ENCODE data around the gene ZNF281.

Gene ZNF281

GRCh38 chr1:200388791-200389190 is 21.0 kb downstream of the ZNF281 start:
- no peak for DNase-seq (ENCODE audit: low spot score)
- no peak for FAIRE-seq

GRCh38 chr1:200386416-200386815 is 23.4 kb downstream of the ZNF281 start:
- no peak for DNase-seq (ENCODE audit: low spot score)
- no peak for FAIRE-seq

GRCh38 chr1:200384818-200385390 is 24.9 kb downstream of the ZNF281 start:
- no peak for DNase-seq (ENCODE audit: low spot score)
- FAIRE-seq = no peak

GRCh38 chr1:200381256-200381984 is 28.4 kb downstream of the ZNF281 start:
- DNase-seq (ENCODE audit: low spot score) (no peak), FAIRE-seq (no peak)

GRCh38 chr1:200380589-200381021 is 29.2 kb downstream of the ZNF281 start:
- FAIRE-seq = no peak
- no peak for DNase-seq (ENCODE audit: low spot score)

- FAIRE-seq = no peak
- no peak for DNase-seq (ENCODE audit: low spot score)
Observed at GRCh38 chr1:200379940-200380588, 29.8 kb downstream of the ZNF281 start.

GRCh38 chr1:200379432-200379757 is 30.4 kb downstream of the ZNF281 start:
- peak; percentile 99 for DNase-seq (ENCODE audit: low spot score)
- peak; percentile 99 for FAIRE-seq

- FAIRE-seq = no peak
- no peak for DNase-seq (ENCODE audit: low spot score)
Observed at GRCh38 chr1:200378096-200378495, 31.7 kb downstream of the ZNF281 start.

- DNase-seq (ENCODE audit: low spot score) (no peak), FAIRE-seq (no peak)
Observed at GRCh38 chr1:200376528-200376927, 33.3 kb downstream of the ZNF281 start.

- DNase-seq (ENCODE audit: low spot score) (peak; percentile 73), FAIRE-seq (peak; percentile 65)
Observed at GRCh38 chr1:200374569-200375295, 35.1 kb downstream of the ZNF281 start.

- no peak for DNase-seq (ENCODE audit: low spot score)
- no peak for FAIRE-seq
Observed at GRCh38 chr1:200373811-200374231, 36.0 kb downstream of the ZNF281 start.

GRCh38 chr1:200372885-200373181 is 37.0 kb downstream of the ZNF281 start:
- DNase-seq (ENCODE audit: low spot score) (no peak), FAIRE-seq (no peak)

GRCh38 chr1:200372095-200372884 is 37.5 kb downstream of the ZNF281 start:
- DNase-seq (ENCODE audit: low spot score) (peak; percentile 79), FAIRE-seq (peak; percentile 92)

- FAIRE-seq (no peak), DNase-seq (ENCODE audit: low spot score) (no peak)
Observed at GRCh38 chr1:200369706-200370105, 40.1 kb downstream of the ZNF281 start.

GRCh38 chr1:200369131-200369530 is 40.7 kb downstream of the ZNF281 start:
- FAIRE-seq (no peak), DNase-seq (ENCODE audit: low spot score) (no peak)

GRCh38 chr1:200368556-200368955 is 41.3 kb downstream of the ZNF281 start:
- DNase-seq (ENCODE audit: low spot score) (no peak), FAIRE-seq (no peak)

- peak; percentile 53 for FAIRE-seq
- DNase-seq (ENCODE audit: low spot score) = peak; percentile 62
Observed at GRCh38 chr1:200367841-200368534, 41.8 kb downstream of the ZNF281 start.

GRCh38 chr1:200366577-200367253 is 43.1 kb downstream of the ZNF281 start:
- DNase-seq (ENCODE audit: low spot score) = no peak
- no peak for FAIRE-seq

- FAIRE-seq = no peak
- DNase-seq (ENCODE audit: low spot score) = no peak
Observed at GRCh38 chr1:200365897-200366426, 43.9 kb downstream of the ZNF281 start.

- FAIRE-seq (peak; percentile 69), DNase-seq (ENCODE audit: low spot score) (peak; percentile 22)
Observed at GRCh38 chr1:200364831-200365230, 45.0 kb downstream of the ZNF281 start.

Data from RCC 7860 (cell line).